Liver (tissue), 10 donors: ENCODE results near the gene RAB13. TPM values are rescaled to one million over a fixed set of nuclear protein-coding genes. Genes with fewer than 3 reads are reported as not detected.

Source experiments
- DNase-seq: peaks from one replicate; pipeline ENCODE4 v3.0.0-alpha.2; 2017; ENCODE audit warnings: low spot score
- H3K27ac ChIP-seq, 2 donors: one replicate each; pipeline ENCODE4 v1.7.0; 2013; ENCODE audit warnings: inconsistent platforms in 2 of 2, low read length in 2 of 2, control low read depth in 1 of 2, low read depth in 1 of 2, mild to moderate bottlenecking in 1 of 2
- H3K27me3 ChIP-seq, 4 donors: one replicate each; pipeline versions ENCODE4 v1.6.1 to v1.7.0; 2013; ENCODE audit warnings: low read length in 3 of 4, inconsistent platforms in 1 of 4, mild to moderate bottlenecking in 1 of 4, moderate library complexity in 1 of 4; ENCODE audit not compliant: control insufficient read depth in 4 of 4, insufficient read depth in 4 of 4
- H3K36me3 ChIP-seq, 4 donors: one replicate each; pipeline versions ENCODE4 v1.6.1 to v1.7.0; 2013; ENCODE audit warnings: low read length in 3 of 4, mild to moderate bottlenecking in 3 of 4, low read depth in 1 of 4, moderate library complexity in 1 of 4; ENCODE audit not compliant: control insufficient read depth in 4 of 4, insufficient read depth in 3 of 4
- H3K4me1 ChIP-seq, 4 donors: one replicate each; pipeline versions ENCODE4 v1.6.1 to v1.7.0; 2013; ENCODE audit warnings: low read length in 3 of 4, mild to moderate bottlenecking in 3 of 4, moderate library complexity in 1 of 4; ENCODE audit not compliant: control insufficient read depth in 4 of 4, insufficient read depth in 4 of 4
- H3K4me3 ChIP-seq, 3 donors: one replicate each; pipeline versions ENCODE4 v1.6.1 to v1.7.0; 2013; ENCODE audit warnings: low read length in 3 of 3, control low read depth in 1 of 3, low read depth in 1 of 3, mild to moderate bottlenecking in 1 of 3
- H3K9ac ChIP-seq, 2 donors: one replicate each; pipeline ENCODE4 v1.7.0; 2013; ENCODE audit warnings: low read length in 2 of 2, mild to moderate bottlenecking in 2 of 2, moderate library complexity in 2 of 2, control low read depth in 1 of 2, low read depth in 1 of 2
- H3K9me3 ChIP-seq, 4 donors: one replicate each; pipeline versions ENCODE4 v1.6.1 to v1.7.0; 2013; ENCODE audit warnings: low read length in 3 of 4; ENCODE audit not compliant: control insufficient read depth in 4 of 4
- ATF3 ChIP-seq: IDR thresholded peaks from 2 replicates; pipeline ENCODE4 v1.6.1; 2016; ENCODE audit warnings: antibody characterized with exemption
- CTCF ChIP-seq: fragments of 150-350 bp; IDR thresholded peaks from 2 replicates; pipeline ENCODE4 v1.5.1; 2017; ENCODE audit warnings: improper control_type of control experiment, low read depth, low read length; ENCODE audit not compliant: missing input control
- EGR1 ChIP-seq, 2 donors: IDR thresholded peaks; 2 replicates each; pipeline ENCODE4 v1.6.1; 2016 to 2018; ENCODE audit warnings: antibody characterized with exemption in 2 of 2, low read depth in 2 of 2
- HNF4A ChIP-seq, 2 donors: conservative IDR thresholded peaks; 2 replicates each; pipeline ENCODE4 v1.6.1; 2016; ENCODE audit warnings: antibody characterized with exemption in 2 of 2, mild to moderate bottlenecking in 2 of 2
- HNF4G ChIP-seq: IDR thresholded peaks from 2 replicates; pipeline ENCODE4 v1.6.1; 2016; ENCODE audit warnings: antibody characterized with exemption
- MAX ChIP-seq: IDR thresholded peaks from 2 replicates; pipeline ENCODE4 v1.6.1; 2016; ENCODE audit warnings: antibody characterized with exemption
- NR2F2 ChIP-seq: IDR thresholded peaks from 2 replicates; pipeline ENCODE4 v1.6.1; 2016; ENCODE audit warnings: antibody characterized with exemption
- RXRA ChIP-seq, 2 donors: IDR thresholded peaks; 2 replicates each; pipeline ENCODE4 v1.6.1; 2017 to 2018; ENCODE audit warnings: antibody characterized with exemption in 2 of 2, mild to moderate bottlenecking in 1 of 2
- YY1 ChIP-seq: IDR thresholded peaks from 2 replicates; pipeline ENCODE4 v1.6.1; 2016; ENCODE audit warnings: antibody characterized with exemption, mild to moderate bottlenecking
- WGBS: extraction: QIAGEN DNeasy Blood & Tissue Kit; methylation state at CpG from one replicate; pipeline ENCODE4 v1.1.7; 2013; 5-methylcytosine and 5-hydroxymethylcytosine counted together
- polyA plus RNA-seq, 2 donors: library from polyadenylated mRNA; stranded (reverse) in 1 of 2; unstranded in 1 of 2; fragments of 200-250 nt in 1 of 2; fragments of >200 nt in 1 of 2; fragmentation: Nextera tagmentation in 1 of 2; extraction: Ambion mirVana in 1 of 2; gene quantifications; one replicate each; pipeline versions ENCODE4 v1.2.1 to v1.2.3, GENCODE V29; 2013 to 2015
- small RNA-seq: library from RNA; depleted of rRNA; stranded (forward); fragments of <200 nt; gene quantifications from one replicate; pipeline ENCODE3, GENCODE V24; 2014
- total RNA-seq, 2 donors: library from RNA; depleted of rRNA; stranded (reverse); fragments of >200 nt; gene quantifications; one replicate each; pipeline ENCODE4 v1.2.3, GENCODE V29; 2014
- donor health status: healthy.
- donor health status: healthy.
- donor health status: healthy.
- donor health status: healthy.
- donor health status: healthy.

Gene RAB13
- total and polyA plus RNA-seq, 4 donors, result 18.0 to 72.9 (median 32.5) TPM

GRCh38 chr1:153933430-153933829 lies 52.7 kb downstream of the RAB13 start:
- peaks cover 11 to 75% (median 48%) of the 10 kb centered on the region in 4 donors for H3K36me3 ChIP-seq
- H3K27ac ChIP-seq, result no peak overlapping the region
- H3K4me1 ChIP-seq, result no peaks in the 10 kb centered on the region
- no peak overlapping the region for H3K9ac ChIP-seq
- no peaks in the 10 kb centered on the region for H3K9me3 ChIP-seq
- no peak overlapping the region for H3K4me3 ChIP-seq
- H3K27me3 ChIP-seq, result no peaks in the 10 kb centered on the region
- 95% methylated on average over 14 of the region's 14 CpGs for WGBS
- DNase-seq, result no peak
- no peak for TF ChIP-seq EGR1 (IDR thresholded peaks at IDR 0.05; ENCODE audit: low read depth in 2 of 2)
- no peak for TF ChIP-seq HNF4G
- no peak for TF ChIP-seq ATF3
- no peak for TF ChIP-seq NR2F2
- no peak for TF ChIP-seq YY1
- no peak for TF ChIP-seq RXRA (IDR thresholded peaks at IDR 0.05)
- no peak for TF ChIP-seq CTCF
- TF ChIP-seq MAX, result no peak

- Histone ChIP-seq H3K4me3 (no peak overlapping the region), H3K9me3 (no peaks in the 10 kb centered on the region), H3K27ac (no peak overlapping the region), H3K36me3 (peaks cover 10 to 70% (median 43%) of the 10 kb centered on the region in 4 donors), H3K4me1 (no peaks in the 10 kb centered on the region), H3K9ac (no peak overlapping the region), H3K27me3 (no peaks in the 10 kb centered on the region)
- TF ChIP-seq YY1 (no peak), HNF4A (conservative IDR thresholded peaks at IDR 0.05) (no peak), EGR1 (IDR thresholded peaks at IDR 0.05; ENCODE audit: low read depth in 2 of 2) (no peak), CTCF (no peak)
- WGBS, result 97% methylated on average over 18 of the region's 18 CpGs
- DNase-seq, result no peak
Measured at GRCh38 chr1:153932156-153933131, 53.7 kb downstream of the RAB13 start.

Small RNA genes lying within 50 kb of the gene (small RNA-seq; reads per million reads assigned to genes)
- not detected for gene MIR6737

Other genes starting within 250 kb of the RAB13 start
- gene SLC27A3, start 210.9 kb downstream of the RAB13 start, total RNA-seq, result 10 to 100 TPM; 18.1 to 29.1 TPM
- gene SLC27A3, start 210.9 kb downstream of the RAB13 start, polyA plus RNA-seq, result 10 to 100 TPM; 27.2 to 47.4 TPM
- gene GATAD2B, start 63.4 kb downstream of the RAB13 start, total RNA-seq, result 1 to 10 TPM; 4.4 to 4.9 TPM
- gene GATAD2B, start 63.4 kb downstream of the RAB13 start, polyA plus RNA-seq, result 1 to 10 TPM; 3.2 to 3.5 TPM
- gene DENND4B, start 39.6 kb downstream of the RAB13 start, total RNA-seq, result 10 to 100 TPM; 13.1 to 27.2 TPM
- 10 to 100 TPM in 1 of 2 donors, 1 to 10 TPM in 1; 9.7 to 10.1 TPM for gene DENND4B, start 39.6 kb downstream of the RAB13 start, polyA plus RNA-seq
- 1 to 10 TPM; 4.9 to 5.5 TPM for gene CRTC2, start 27.7 kb downstream of the RAB13 start, total RNA-seq
- gene CRTC2, start 27.7 kb downstream of the RAB13 start, polyA plus RNA-seq, result 10 to 100 TPM; 11.0 to 14.9 TPM
- 10 to 100 TPM; 46.8 to 70.3 TPM for gene SLC39A1, start 22.8 kb downstream of the RAB13 start, total RNA-seq
- 10 to 100 TPM; 38.8 to 62.5 TPM for gene SLC39A1, start 22.8 kb downstream of the RAB13 start, polyA plus RNA-seq
- gene CREB3L4, start 18.4 kb downstream of the RAB13 start, total RNA-seq, result 10 to 100 TPM in 1 of 2 donors, 1 to 10 TPM in 1; 7.4 to 10.3 TPM
- 10 to 100 TPM in 1 of 2 donors, 1 to 10 TPM in 1; 4.4 to 10.2 TPM for gene CREB3L4, start 18.4 kb downstream of the RAB13 start, polyA plus RNA-seq
- gene JTB, start 8.7 kb downstream of the RAB13 start, total RNA-seq, result 100 to 1,000 TPM in 1 of 2 donors, 10 to 100 TPM in 1; 88.9 to 104 TPM
- 100 to 1,000 TPM; 144 to 182 TPM for gene JTB, start 8.7 kb downstream of the RAB13 start, polyA plus RNA-seq
- 1,000 to 10,000 TPM in 1 of 2 donors, 100 to 1,000 TPM in 1; 452 to 1,886 TPM for gene RPS27, start 4.4 kb upstream of the RAB13 start, total RNA-seq
- 1,000 to 10,000 TPM in 1 of 2 donors, 100 to 1,000 TPM in 1; 812 to 3,145 TPM for gene RPS27, start 4.4 kb upstream of the RAB13 start, polyA plus RNA-seq
- gene NUP210L, start 168.7 kb upstream of the RAB13 start, total RNA-seq, result under 1 TPM in 1 of 2 donors, not detected in 1; 0.08 TPM
- gene NUP210L, start 168.7 kb upstream of the RAB13 start, polyA plus RNA-seq, result not detected
- gene TPM3, start 205.8 kb upstream of the RAB13 start, total RNA-seq, result 100 to 1,000 TPM in 1 of 2 donors, 10 to 100 TPM in 1; 89.6 to 120 TPM
- 100 to 1,000 TPM; 105 to 113 TPM for gene TPM3, start 205.8 kb upstream of the RAB13 start, polyA plus RNA-seq
- not detected for gene CFAP141, start 220.0 kb upstream of the RAB13 start, total RNA-seq
- not detected for gene CFAP141, start 220.0 kb upstream of the RAB13 start, polyA plus RNA-seq
- gene UBAP2L, start 234.6 kb upstream of the RAB13 start, total RNA-seq, result 10 to 100 TPM; 34.2 to 51.0 TPM
- 10 to 100 TPM; 24.3 to 33.9 TPM for gene UBAP2L, start 234.6 kb upstream of the RAB13 start, polyA plus RNA-seq